HepG2 (cell line): ENCODE data around the gene GBGT1. TPM values are rescaled to one million over a fixed set of nuclear protein-coding genes. Genes with fewer than 3 reads are reported as not detected.

Source experiments
- BHLHE40 ChIP-seq: IDR thresholded peaks from 2 replicates; pipeline ENCODE4 v1.6.1; 2011; ENCODE audit warnings: low read length, improper control_type of control experiment
- CEBPG ChIP-seq: IDR thresholded peaks from 2 replicates; pipeline ENCODE4 v1.6.1; 2016
- NFYC ChIP-seq: IDR thresholded peaks from 2 replicates; pipeline ENCODE4 v1.6.1; 2016; ENCODE audit warnings: missing genetic modification reagents, missing compliant biosample characterization
- RXRB ChIP-seq: IDR thresholded peaks from 2 replicates; pipeline ENCODE4 v1.6.1; 2016; ENCODE audit warnings: borderline replicate concordance, missing genetic modification reagents, missing compliant biosample characterization
- SIN3A ChIP-seq: IDR thresholded peaks from 2 replicates; pipeline ENCODE4 v1.6.1; 2011; ENCODE audit warnings: low read depth, mild to moderate bottlenecking, control low read depth, low read length, borderline replicate concordance
- ZNF124 ChIP-seq: sonication (generic); formaldehyde crosslinking; IDR thresholded peaks from 2 replicates; pipeline ENCODE4 v1.4.0; 2020; ENCODE audit warnings: missing genetic modification reagents
- ZNF160 ChIP-seq: sonication (generic); formaldehyde crosslinking; IDR thresholded peaks from 2 replicates; pipeline ENCODE4 v1.8.0; 2022; ENCODE audit warnings: mild to moderate bottlenecking, inconsistent platforms, missing genetic modification reagents
- polyA plus RNA-seq, 8 experiments: library from polyadenylated mRNA; depleted of rRNA in 3 of 8; stranded (reverse) in 7 of 8; unstranded in 1 of 8; fragments of >200 nt; fragmentation: Illumina TruSeq in 4 of 8; extraction: Trizol in 4 of 8; gene quantifications; 2 replicates each; pipeline versions ENCODE4 v1.2.1 to v1.2.3, GENCODE V29; 2011 to 2016; ENCODE audit warnings: low read depth in 4 of 8, missing spikeins in 1 of 8, mixed read lengths in 1 of 8; ENCODE audit not compliant: insufficient read depth in 1 of 8
- total RNA-seq, 5 experiments: library from RNA; depleted of rRNA; stranded (reverse); fragments of >200 nt; fragmentation: Illumina TruSeq; extraction: Trizol; gene quantifications; 2 replicates each; pipeline ENCODE4 v1.2.3, GENCODE V29; 2016; ENCODE audit warnings: low read depth in 1 of 5
- TF ChIP-seq, protein P1 (sequence below): sonication (generic); formaldehyde crosslinking; IDR thresholded peaks from 2 replicates; pipeline ENCODE4 v1.5.1; 2020; ENCODE audit warnings: missing genetic modification reagents, mild to moderate bottlenecking, borderline replicate concordance
- TF ChIP-seq, protein P2 (sequence below): sonication (generic); formaldehyde crosslinking; IDR thresholded peaks from 2 replicates; pipeline ENCODE4 v1.4.0; 2020; ENCODE audit warnings: mild to moderate bottlenecking, missing genetic modification reagents, borderline replicate concordance
- TF ChIP-seq, protein P3 (sequence below): fragments of 450-650 bp; IDR thresholded peaks from 2 replicates; pipeline ENCODE4 v1.6.1; 2016
- TF ChIP-seq, protein P4 (sequence below): IDR thresholded peaks from 2 replicates; pipeline ENCODE4 v1.6.1; 2016
- TF ChIP-seq, protein P5 (sequence below): sonication (generic); formaldehyde crosslinking; IDR thresholded peaks from 2 replicates; pipeline ENCODE4 v1.4.0; 2020; ENCODE audit warnings: missing genetic modification reagents
- TF ChIP-seq, protein P6 (sequence below): sonication (generic); formaldehyde crosslinking; IDR thresholded peaks from 2 replicates; pipeline ENCODE4 v1.8.0; 2022; ENCODE audit warnings: missing genetic modification reagents, mild to moderate bottlenecking, moderate library complexity, borderline replicate concordance

The GBGT1 gene
- total and polyA plus RNA-seq, 2 of the 13 experiments (the other 11 are each of a cell fraction or from before 2014, with no cell fraction given) = not detected

DNA sequence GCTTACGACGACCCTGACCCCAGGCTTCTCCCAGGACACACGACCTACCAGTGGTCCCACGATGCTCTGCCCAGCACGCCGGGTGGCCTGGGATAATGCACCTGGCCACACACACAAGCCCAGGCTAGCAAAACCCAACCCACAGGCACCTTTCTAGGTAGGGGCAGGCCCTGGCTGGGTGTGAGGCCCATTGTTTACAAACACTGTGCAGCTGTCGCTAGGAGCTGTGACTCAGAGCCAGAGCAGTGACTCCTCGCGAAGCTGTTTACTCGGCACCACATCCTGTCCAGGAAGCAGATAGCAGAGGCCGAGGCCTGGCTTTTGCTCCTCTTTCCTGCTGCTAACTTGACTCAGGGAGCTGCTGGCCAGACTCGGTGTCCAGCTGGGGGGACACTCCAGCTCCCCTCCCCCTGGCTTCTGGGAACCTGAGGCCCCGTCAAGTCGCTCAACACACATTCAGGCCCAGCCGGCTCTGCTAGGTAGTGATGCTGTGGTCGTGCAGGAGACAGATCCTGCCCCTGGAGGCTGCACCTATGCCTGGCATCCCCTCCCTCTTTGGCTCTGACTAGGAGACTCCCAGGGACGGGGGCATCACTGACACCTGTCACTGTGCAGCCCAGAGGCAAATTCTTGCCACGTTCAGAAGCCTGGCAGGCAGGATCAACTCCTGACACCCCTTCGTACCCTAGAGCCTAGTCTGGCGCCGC lies 29.9 kb downstream of the GBGT1 start (continued):
- TF ChIP-seq, protein P1, sequence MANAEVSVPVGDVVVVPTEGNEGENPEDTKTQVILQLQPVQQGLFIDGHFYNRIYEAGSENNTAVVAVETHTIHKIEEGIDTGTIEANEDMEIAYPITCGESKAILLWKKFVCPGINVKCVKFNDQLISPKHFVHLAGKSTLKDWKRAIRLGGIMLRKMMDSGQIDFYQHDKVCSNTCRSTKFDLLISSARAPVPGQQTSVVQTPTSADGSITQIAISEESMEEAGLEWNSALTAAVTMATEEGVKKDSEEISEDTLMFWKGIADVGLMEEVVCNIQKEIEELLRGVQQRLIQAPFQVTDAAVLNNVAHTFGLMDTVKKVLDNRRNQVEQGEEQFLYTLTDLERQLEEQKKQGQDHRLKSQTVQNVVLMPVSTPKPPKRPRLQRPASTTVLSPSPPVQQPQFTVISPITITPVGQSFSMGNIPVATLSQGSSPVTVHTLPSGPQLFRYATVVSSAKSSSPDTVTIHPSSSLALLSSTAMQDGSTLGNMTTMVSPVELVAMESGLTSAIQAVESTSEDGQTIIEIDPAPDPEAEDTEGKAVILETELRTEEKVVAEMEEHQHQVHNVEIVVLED (CRISPR knock-in tag) = peak; percentile 44
- TF ChIP-seq BHLHE40 (0 out of 2 replicates have a peak, but pooled peaks have one; percentile 32), ZNF160 (CRISPR knock-in tag) (no peak), NFYC (no peak; the same call in 1 of the 2 replicates), RXRB (CRISPR knock-in tag) (peak; percentile 79), ZNF124 (peak; percentile 71; the same call in 1 of the 2 replicates), SIN3A (peak; percentile 92; the same call in 1 of the 2 replicates), CEBPG (CRISPR knock-in tag) (peak; percentile 24; the same call in 1 of the 2 replicates)
- TF ChIP-seq, protein P2, sequence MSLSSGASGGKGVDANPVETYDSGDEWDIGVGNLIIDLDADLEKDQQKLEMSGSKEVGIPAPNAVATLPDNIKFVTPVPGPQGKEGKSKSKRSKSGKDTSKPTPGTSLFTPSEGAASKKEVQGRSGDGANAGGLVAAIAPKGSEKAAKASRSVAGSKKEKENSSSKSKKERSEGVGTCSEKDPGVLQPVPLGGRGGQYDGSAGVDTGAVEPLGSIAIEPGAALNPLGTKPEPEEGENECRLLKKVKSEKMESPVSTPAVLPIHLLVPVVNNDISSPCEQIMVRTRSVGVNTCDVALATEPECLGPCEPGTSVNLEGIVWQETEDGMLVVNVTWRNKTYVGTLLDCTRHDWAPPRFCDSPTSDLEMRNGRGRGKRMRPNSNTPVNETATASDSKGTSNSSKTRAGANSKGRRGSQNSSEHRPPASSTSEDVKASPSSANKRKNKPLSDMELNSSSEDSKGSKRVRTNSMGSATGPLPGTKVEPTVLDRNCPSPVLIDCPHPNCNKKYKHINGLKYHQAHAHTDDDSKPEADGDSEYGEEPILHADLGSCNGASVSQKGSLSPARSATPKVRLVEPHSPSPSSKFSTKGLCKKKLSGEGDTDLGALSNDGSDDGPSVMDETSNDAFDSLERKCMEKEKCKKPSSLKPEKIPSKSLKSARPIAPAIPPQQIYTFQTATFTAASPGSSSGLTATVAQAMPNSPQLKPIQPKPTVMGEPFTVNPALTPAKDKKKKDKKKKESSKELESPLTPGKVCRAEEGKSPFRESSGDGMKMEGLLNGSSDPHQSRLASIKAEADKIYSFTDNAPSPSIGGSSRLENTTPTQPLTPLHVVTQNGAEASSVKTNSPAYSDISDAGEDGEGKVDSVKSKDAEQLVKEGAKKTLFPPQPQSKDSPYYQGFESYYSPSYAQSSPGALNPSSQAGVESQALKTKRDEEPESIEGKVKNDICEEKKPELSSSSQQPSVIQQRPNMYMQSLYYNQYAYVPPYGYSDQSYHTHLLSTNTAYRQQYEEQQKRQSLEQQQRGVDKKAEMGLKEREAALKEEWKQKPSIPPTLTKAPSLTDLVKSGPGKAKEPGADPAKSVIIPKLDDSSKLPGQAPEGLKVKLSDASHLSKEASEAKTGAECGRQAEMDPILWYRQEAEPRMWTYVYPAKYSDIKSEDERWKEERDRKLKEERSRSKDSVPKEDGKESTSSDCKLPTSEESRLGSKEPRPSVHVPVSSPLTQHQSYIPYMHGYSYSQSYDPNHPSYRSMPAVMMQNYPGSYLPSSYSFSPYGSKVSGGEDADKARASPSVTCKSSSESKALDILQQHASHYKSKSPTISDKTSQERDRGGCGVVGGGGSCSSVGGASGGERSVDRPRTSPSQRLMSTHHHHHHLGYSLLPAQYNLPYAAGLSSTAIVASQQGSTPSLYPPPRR (CRISPR knock-in tag) = peak; percentile 63; the same call in 1 of the 2 replicates
- TF ChIP-seq, protein P3, sequence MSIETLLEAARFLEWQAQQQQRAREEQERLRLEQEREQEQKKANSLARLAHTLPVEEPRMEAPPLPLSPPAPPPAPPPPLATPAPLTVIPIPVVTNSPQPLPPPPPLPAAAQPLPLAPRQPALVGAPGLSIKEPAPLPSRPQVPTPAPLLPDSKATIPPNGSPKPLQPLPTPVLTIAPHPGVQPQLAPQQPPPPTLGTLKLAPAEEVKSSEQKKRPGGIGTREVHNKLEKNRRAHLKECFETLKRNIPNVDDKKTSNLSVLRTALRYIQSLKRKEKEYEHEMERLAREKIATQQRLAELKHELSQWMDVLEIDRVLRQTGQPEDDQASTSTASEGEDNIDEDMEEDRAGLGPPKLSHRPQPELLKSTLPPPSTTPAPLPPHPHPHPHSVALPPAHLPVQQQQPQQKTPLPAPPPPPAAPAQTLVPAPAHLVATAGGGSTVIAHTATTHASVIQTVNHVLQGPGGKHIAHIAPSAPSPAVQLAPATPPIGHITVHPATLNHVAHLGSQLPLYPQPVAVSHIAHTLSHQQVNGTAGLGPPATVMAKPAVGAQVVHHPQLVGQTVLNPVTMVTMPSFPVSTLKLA = peak; percentile 61
- TF ChIP-seq, protein P4, sequence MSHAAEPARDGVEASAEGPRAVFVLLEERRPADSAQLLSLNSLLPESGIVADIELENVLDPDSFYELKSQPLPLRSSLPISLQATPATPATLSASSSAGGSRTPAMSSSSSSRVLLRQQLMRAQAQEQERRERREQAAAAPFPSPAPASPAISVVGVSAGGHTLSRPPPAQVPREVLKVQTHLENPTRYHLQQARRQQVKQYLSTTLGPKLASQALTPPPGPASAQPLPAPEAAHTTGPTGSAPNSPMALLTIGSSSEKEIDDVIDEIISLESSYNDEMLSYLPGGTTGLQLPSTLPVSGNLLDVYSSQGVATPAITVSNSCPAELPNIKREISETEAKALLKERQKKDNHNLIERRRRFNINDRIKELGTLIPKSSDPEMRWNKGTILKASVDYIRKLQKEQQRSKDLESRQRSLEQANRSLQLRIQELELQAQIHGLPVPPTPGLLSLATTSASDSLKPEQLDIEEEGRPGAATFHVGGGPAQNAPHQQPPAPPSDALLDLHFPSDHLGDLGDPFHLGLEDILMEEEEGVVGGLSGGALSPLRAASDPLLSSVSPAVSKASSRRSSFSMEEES (CRISPR knock-in tag) = no peak
- TF ChIP-seq, protein P5, sequence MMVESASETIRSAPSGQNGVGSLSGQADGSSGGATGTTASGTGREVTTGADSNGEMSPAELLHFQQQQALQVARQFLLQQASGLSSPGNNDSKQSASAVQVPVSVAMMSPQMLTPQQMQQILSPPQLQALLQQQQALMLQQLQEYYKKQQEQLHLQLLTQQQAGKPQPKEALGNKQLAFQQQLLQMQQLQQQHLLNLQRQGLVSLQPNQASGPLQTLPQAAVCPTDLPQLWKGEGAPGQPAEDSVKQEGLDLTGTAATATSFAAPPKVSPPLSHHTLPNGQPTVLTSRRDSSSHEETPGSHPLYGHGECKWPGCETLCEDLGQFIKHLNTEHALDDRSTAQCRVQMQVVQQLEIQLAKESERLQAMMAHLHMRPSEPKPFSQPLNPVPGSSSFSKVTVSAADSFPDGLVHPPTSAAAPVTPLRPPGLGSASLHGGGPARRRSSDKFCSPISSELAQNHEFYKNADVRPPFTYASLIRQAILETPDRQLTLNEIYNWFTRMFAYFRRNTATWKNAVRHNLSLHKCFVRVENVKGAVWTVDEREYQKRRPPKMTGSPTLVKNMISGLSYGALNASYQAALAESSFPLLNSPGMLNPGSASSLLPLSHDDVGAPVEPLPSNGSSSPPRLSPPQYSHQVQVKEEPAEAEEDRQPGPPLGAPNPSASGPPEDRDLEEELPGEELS = peak; percentile 99
- TF ChIP-seq, protein P6, sequence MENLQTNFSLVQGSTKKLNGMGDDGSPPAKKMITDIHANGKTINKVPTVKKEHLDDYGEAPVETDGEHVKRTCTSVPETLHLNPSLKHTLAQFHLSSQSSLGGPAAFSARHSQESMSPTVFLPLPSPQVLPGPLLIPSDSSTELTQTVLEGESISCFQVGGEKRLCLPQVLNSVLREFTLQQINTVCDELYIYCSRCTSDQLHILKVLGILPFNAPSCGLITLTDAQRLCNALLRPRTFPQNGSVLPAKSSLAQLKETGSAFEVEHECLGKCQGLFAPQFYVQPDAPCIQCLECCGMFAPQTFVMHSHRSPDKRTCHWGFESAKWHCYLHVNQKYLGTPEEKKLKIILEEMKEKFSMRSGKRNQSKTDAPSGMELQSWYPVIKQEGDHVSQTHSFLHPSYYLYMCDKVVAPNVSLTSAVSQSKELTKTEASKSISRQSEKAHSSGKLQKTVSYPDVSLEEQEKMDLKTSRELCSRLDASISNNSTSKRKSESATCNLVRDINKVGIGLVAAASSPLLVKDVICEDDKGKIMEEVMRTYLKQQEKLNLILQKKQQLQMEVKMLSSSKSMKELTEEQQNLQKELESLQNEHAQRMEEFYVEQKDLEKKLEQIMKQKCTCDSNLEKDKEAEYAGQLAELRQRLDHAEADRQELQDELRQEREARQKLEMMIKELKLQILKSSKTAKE = peak; percentile 72; the same call in 1 of the 2 replicates
